Measurements from ENCODE around the gene KCNJ16. TPM values are rescaled to one million over a fixed set of nuclear protein-coding genes. Genes with fewer than 3 reads are reported as not detected.

Gene KCNJ16
- total RNA-seq, 1 experiment from 2014 or later = not detected

- TF ChIP-seq CTCF (conservative IDR thresholded peaks at IDR 0.05; ENCODE audit: low read depth, low read length) (no peak), EZH2 (IDR thresholded peaks at IDR 0.05; ENCODE audit: low read length, unreplicated experiment) (no peak), EZH2phosphoT487 (IDR thresholded peaks at IDR 0.05; ENCODE audit: borderline replicate concordance, low read length) (no peak)
- ATAC-seq = no peak
- no TSS peak for BruUV-seq (replicated peaks)
- Histone ChIP-seq H3K4me2 (ENCODE audit: low read length) (no peak overlapping the region), H3K79me2 (ENCODE audit: low read length) (no peaks in the 10 kb centered on the region), H3K9ac (ENCODE audit: low read length) (no peak overlapping the region), H3F3A (ENCODE audit: low read length, unreplicated experiment) (no peaks in the 10 kb centered on the region), H3K9me3 (ENCODE audit: low read length) (no peaks in the 10 kb centered on the region), H2AFZ (ENCODE audit: low read length) (no peak overlapping the region), H3K4me3 (ENCODE audit: low read length) (no peak overlapping the region), H3K27me3 (ENCODE audit: low read length) (no peaks in the 10 kb centered on the region), H3K27ac (ENCODE audit: low read length) (no peak overlapping the region), H3K4me1 (ENCODE audit: insufficient read depth, low read length) (peaks cover 7% of the 10 kb centered on the region), H4K20me1 (ENCODE audit: low read length) (no peaks in the 10 kb centered on the region), H3K36me3 (ENCODE audit: low read depth, low read length) (no peaks in the 10 kb centered on the region), H3K9me2 (replicated peaks; ENCODE audit: low read length) (no peaks in the 10 kb centered on the region)
- ChIA-PET POLR2A (ENCODE audit: unreplicated experiment) (no interaction called here), CTCF (no interaction called here)
- intact Hi-C loops (cut with micrococcal nuclease) = no loop called here
- DNase-seq = no peak
Observed at GRCh38 chr17:70073799-70074198, 1.2 kb upstream of the KCNJ16 start.

GRCh38 chr17:70074236-70074830 is 692 bp upstream of the KCNJ16 start:
- Histone ChIP-seq H3K9me2 (replicated peaks; ENCODE audit: low read length) (no peaks in the 10 kb centered on the region), H3K27me3 (ENCODE audit: low read length) (no peaks in the 10 kb centered on the region), H3K4me2 (ENCODE audit: low read length) (no peak overlapping the region), H3K4me1 (ENCODE audit: insufficient read depth, low read length) (peaks cover 7% of the 10 kb centered on the region), H4K20me1 (ENCODE audit: low read length) (no peaks in the 10 kb centered on the region), H3K79me2 (ENCODE audit: low read length) (no peaks in the 10 kb centered on the region), H3F3A (ENCODE audit: low read length, unreplicated experiment) (no peaks in the 10 kb centered on the region), H3K9ac (ENCODE audit: low read length) (no peak overlapping the region), H3K36me3 (ENCODE audit: low read depth, low read length) (no peaks in the 10 kb centered on the region), H2AFZ (ENCODE audit: low read length) (no peak overlapping the region), H3K9me3 (ENCODE audit: low read length) (no peaks in the 10 kb centered on the region), H3K27ac (ENCODE audit: low read length) (no peak overlapping the region), H3K4me3 (ENCODE audit: low read length) (no peak overlapping the region)
- ChIA-PET POLR2A (ENCODE audit: unreplicated experiment) (no interaction called here), CTCF (no interaction called here)
- no TSS peak for BruUV-seq (replicated peaks)
- intact Hi-C loops (cut with micrococcal nuclease) = no loop called here
- ATAC-seq (no peak), DNase-seq (no peak)
- TF ChIP-seq CTCF (conservative IDR thresholded peaks at IDR 0.05; ENCODE audit: low read depth, low read length) = no peak

- no TSS peak for BruUV-seq (replicated peaks)
- H3K4me2 ChIP-seq (ENCODE audit: low read length) = no peak overlapping the region
- intact Hi-C loops (cut with micrococcal nuclease) = no loop called here
- ChIA-PET CTCF (no interaction called here), POLR2A (ENCODE audit: unreplicated experiment) (no interaction called here)
- no peak overlapping the region for H2AFZ ChIP-seq (ENCODE audit: low read length)
- ATAC-seq = no peak
- H3K36me3 ChIP-seq (ENCODE audit: low read depth, low read length) = no peaks in the 10 kb centered on the region
- H3F3A ChIP-seq (ENCODE audit: low read length, unreplicated experiment) = no peaks in the 10 kb centered on the region
- no peak overlapping the region for H3K27ac ChIP-seq (ENCODE audit: low read length)
- no peak overlapping the region for H3K4me3 ChIP-seq (ENCODE audit: low read length)
- no peaks in the 10 kb centered on the region for H3K4me1 ChIP-seq (ENCODE audit: insufficient read depth, low read length)
- DNase-seq = no peak
- no peak overlapping the region for H3K9ac ChIP-seq (ENCODE audit: low read length)
- no peaks in the 10 kb centered on the region for H3K79me2 ChIP-seq (ENCODE audit: low read length)
- H3K9me3 ChIP-seq (ENCODE audit: low read length) = no peaks in the 10 kb centered on the region
- no peaks in the 10 kb centered on the region for H3K9me2 ChIP-seq (replicated peaks; ENCODE audit: low read length)
- no peaks in the 10 kb centered on the region for H4K20me1 ChIP-seq (ENCODE audit: low read length)
- no peaks in the 10 kb centered on the region for H3K27me3 ChIP-seq (ENCODE audit: low read length)
- no peak for TF ChIP-seq EZH2 (IDR thresholded peaks at IDR 0.05; ENCODE audit: low read length, unreplicated experiment)
- no peak for TF ChIP-seq CTCF (conservative IDR thresholded peaks at IDR 0.05; ENCODE audit: low read depth, low read length)
- TF ChIP-seq EZH2phosphoT487 (IDR thresholded peaks at IDR 0.05; ENCODE audit: borderline replicate concordance, low read length) = no peak
Observed at GRCh38 chr17:70076189-70076588, 1.2 kb downstream of the KCNJ16 start.
